CD14-positive monocyte (primary cell): ENCODE data around the gene POLR3E. TPM values are rescaled to one million over a fixed set of nuclear protein-coding genes. Genes with fewer than 3 reads are reported as not detected.
A peak's percentile ranks its signal among the peaks of the same experiment; 100 is the strongest.

Experiments
- DNase-seq, 3 donors: peaks; one replicate each; pipeline ENCODE4 v3.0.0-alpha.2; 2011 to 2022
- H2AFZ ChIP-seq: 2 replicates; pipeline ENCODE4 v1.6.0; 2012; ENCODE audit warnings: mild to moderate bottlenecking, low read depth, low read length, inconsistent platforms; ENCODE audit not compliant: insufficient read depth, poor library complexity, severe bottlenecking
- H3K27ac ChIP-seq, 2 donors: 1 replicate in 1 of 2; 2 replicates in 1 of 2; pipeline ENCODE4 v1.5.1; 2012 to 2013; ENCODE audit warnings: low read length in 2 of 2, control low read depth in 1 of 2, inconsistent platforms in 1 of 2, low read depth in 1 of 2, mild to moderate bottlenecking in 1 of 2
- H3K27me3 ChIP-seq, 2 donors: one replicate each; pipeline versions ENCODE4 v1.6.0 to v1.6.1; 2011 to 2013; ENCODE audit warnings: low read length in 2 of 2; ENCODE audit not compliant: control insufficient read depth in 2 of 2, insufficient read depth in 2 of 2
- H3K36me3 ChIP-seq, 2 donors: replicated peaks in 1 of 2; 1 replicate in 1 of 2; 2 replicates in 1 of 2; pipeline versions ENCODE4 v1.5.1 to v1.6.1; 2012 to 2013; ENCODE audit warnings: low read length in 2 of 2, control low read depth in 1 of 2, inconsistent platforms in 1 of 2, mild to moderate bottlenecking in 1 of 2; ENCODE audit not compliant: insufficient read depth in 2 of 2, control insufficient read depth in 1 of 2
- H3K4me1 ChIP-seq, 2 donors: 1 replicate in 1 of 2; 2 replicates in 1 of 2; pipeline versions ENCODE4 v1.5.1 to v1.6.1; 2012 to 2013; ENCODE audit warnings: low read length in 2 of 2, control low read depth in 1 of 2, inconsistent platforms in 1 of 2, mild to moderate bottlenecking in 1 of 2, moderate library complexity in 1 of 2; ENCODE audit not compliant: insufficient read depth in 2 of 2, control insufficient read depth in 1 of 2
- H3K4me2 ChIP-seq: replicated peaks from 2 replicates; pipeline ENCODE3; 2012; ENCODE audit warnings: low read length, moderate library complexity, mild to moderate bottlenecking; ENCODE audit not compliant: poor library complexity, severe bottlenecking; ENCODE audit errors: extremely low read depth
- H3K4me3 ChIP-seq, 3 experiments: fragments of 200-600 bp in 1 of 3; sonication (generic) in 1 of 3; replicated peaks in 1 of 3; 1 replicate in 2 of 3; 2 replicates in 1 of 3; pipeline ENCODE4 v1.5.1; 2011 to 2013; ENCODE audit warnings: low read length in 3 of 3, mild to moderate bottlenecking in 3 of 3, control low read depth in 2 of 3, low read depth in 2 of 3, inconsistent platforms in 1 of 3, moderate library complexity in 1 of 3
- H3K79me2 ChIP-seq: 2 replicates; pipeline ENCODE4 v1.6.0; 2012; ENCODE audit warnings: mild to moderate bottlenecking, control low read depth, inconsistent platforms, low read length, moderate library complexity; ENCODE audit not compliant: insufficient read depth
- H3K9ac ChIP-seq: 2 replicates; pipeline ENCODE4 v1.6.0; 2017; ENCODE audit warnings: low read length, mild to moderate bottlenecking; ENCODE audit not compliant: insufficient read depth, poor library complexity, severe bottlenecking
- H3K9me3 ChIP-seq, 2 donors: replicated peaks in 1 of 2; 1 replicate in 1 of 2; 2 replicates in 1 of 2; pipeline versions ENCODE4 v1.5.1 to v1.6.1; 2012 to 2013; ENCODE audit warnings: low read length in 2 of 2, control low read depth in 1 of 2; ENCODE audit not compliant: control insufficient read depth in 1 of 2, insufficient read depth in 1 of 2
- H4K20me1 ChIP-seq: 2 replicates; pipeline ENCODE4 v1.6.0; 2012; ENCODE audit warnings: mild to moderate bottlenecking, low read length, control low read depth, moderate library complexity; ENCODE audit not compliant: insufficient read depth
- H3K27ac Mint-ChIP-seq, 7 donors: one replicate each; pipeline ENCODE4 v1.8.0; 2020; ENCODE audit warnings: mild to moderate bottlenecking in 7 of 7, mixed read lengths in 7 of 7, moderate library complexity in 6 of 7, inconsistent platforms in 2 of 7
- H3K27me3 Mint-ChIP-seq, 3 donors: one replicate each; pipeline ENCODE4 v1.8.0; 2021 to 2022; ENCODE audit warnings: low read depth in 3 of 3, mild to moderate bottlenecking in 3 of 3, mixed read lengths in 3 of 3, moderate library complexity in 3 of 3, inconsistent platforms in 1 of 3
- H3K36me3 Mint-ChIP-seq, 2 donors: one replicate each; pipeline ENCODE4 v1.8.0; 2020; ENCODE audit warnings: mixed read lengths in 2 of 2, inconsistent platforms in 1 of 2, mild to moderate bottlenecking in 1 of 2
- H3K4me1 Mint-ChIP-seq: one replicate; pipeline ENCODE4 v1.8.0; 2020; ENCODE audit warnings: mild to moderate bottlenecking, mixed read lengths
- H3K4me3 Mint-ChIP-seq, 2 donors: one replicate each; pipeline ENCODE4 v1.8.0; 2020; ENCODE audit warnings: mild to moderate bottlenecking in 2 of 2, mixed read lengths in 2 of 2, moderate library complexity in 1 of 2
- H3K9me3 Mint-ChIP-seq, 7 donors: one replicate each; pipeline ENCODE4 v1.8.0; 2020 to 2022; ENCODE audit warnings: mixed read lengths in 7 of 7, mild to moderate bottlenecking in 6 of 7, moderate library complexity in 6 of 7, inconsistent platforms in 2 of 7
- CTCF ChIP-seq: fragments of 200-600 bp; IDR thresholded peaks from one replicate; pipeline ENCODE4 v1.8.0; 2022; ENCODE audit warnings: antibody characterized with exemption, mild to moderate bottlenecking
- WGBS: methylation state at CpG from one replicate; pipeline ENCODE4 v1.1.5; 2013; ENCODE audit warnings: missing lambda C conversion rate; ENCODE audit not compliant: insufficient coverage; 5-methylcytosine and 5-hydroxymethylcytosine counted together
- intact Hi-C, 2 donors: fragments of 100-400 bp; cut with micrococcal nuclease; formaldehyde crosslinking; loops; one replicate each; pipeline versions ENCODE4 v1.15.0 to v1.15.1; 2023
- polyA plus RNA-seq, 3 donors: library from polyadenylated mRNA; depleted of rRNA in 1 of 3; unstranded in 2 of 3; stranded (reverse) in 1 of 3; fragments of 300-500 nt in 2 of 3; fragments of >200 nt in 1 of 3; fragmentation: Illumina TruSeq in 2 of 3; gene quantifications; 1 replicate in 2 of 3; 2 replicates in 1 of 3; pipeline ENCODE4 v1.2.3, GENCODE V29; 2012 to 2021

POLR3E gene
- polyA plus RNA-seq, 3 donors: 4.1 to 34.6 (median 5.7) TPM

GRCh38 chr16:22297871-22298733 is 893 bp downstream of the POLR3E start:
- Histone ChIP-seq H3K79me2 (peaks cover 47% of the 10 kb centered on the region), H3K4me3 (peak overlapping the region; percentile 63 to 94 (median 74)), H4K20me1 (peaks cover 44% of the 10 kb centered on the region), H3K4me1 (peaks cover 20 to 25% of the 10 kb centered on the region in 2 donors), H2AFZ (peak overlapping the region; percentile 84), H3K27me3 (no peaks in the 10 kb centered on the region), H3K27ac (peak overlapping the region; percentile 85 to 89), H3K9me3 (no peaks in the 10 kb centered on the region), H3K36me3 (peaks cover 9 to 15% of the 10 kb centered on the region in 2 donors), H3K4me2 (peak overlapping the region; percentile 80), H3K9ac (peak overlapping the region; percentile 94)
- no peak for TF ChIP-seq CTCF
- H3K9me3 Mint-ChIP-seq: peaks cover 0 to under 1% (median 0%) of the 10 kb centered on the region in 7 donors
- peak overlapping the region; percentile 85 to 92 for H3K4me3 Mint-ChIP-seq
- H3K27me3 Mint-ChIP-seq: peaks cover 0 to 2% (median 1%) of the 10 kb centered on the region in 3 donors
- H3K4me1 Mint-ChIP-seq: peaks cover 28% of the 10 kb centered on the region
- peak overlapping the region; percentile 86 to 96 (median 92) for H3K27ac Mint-ChIP-seq
- WGBS: under 1% methylated on average over 22 of the region's 39 CpGs
- peak; percentile 71 to 82 (median 73) for DNase-seq
- intact Hi-C loops: loop anchor here (1.0 to 10.0 kb wide), 4 partner anchors 107 to 643 kb away; partner anchors contain the start of genes IGSF6 (in 2 of the 2) and PDZD9 (in 2 of the 2)
- peaks cover 17 to 23% of the 10 kb centered on the region in 2 donors for H3K36me3 Mint-ChIP-seq

- Mint-ChIP-seq H3K36me3 (peaks cover 21 to 33% of the 10 kb centered on the region in 2 donors), H3K4me1 (peaks cover 28% of the 10 kb centered on the region), H3K4me3 (no peak overlapping the region), H3K27me3 (peaks cover 0 to 2% (median 0%) of the 10 kb centered on the region in 3 donors), H3K9me3 (peaks cover 0 to 2% (median 0%) of the 10 kb centered on the region in 7 donors), H3K27ac (peak overlapping the region in 3 of 7 donors; percentile 92 to 95 (median 94))
- Histone ChIP-seq H3K27me3 (no peaks in the 10 kb centered on the region), H3K79me2 (peaks cover 49% of the 10 kb centered on the region), H3K4me3 (no peak overlapping the region), H3K9ac (no peak overlapping the region), H3K4me1 (peaks cover 20 to 25% of the 10 kb centered on the region in 2 donors), H3K36me3 (peaks cover 13 to 21% of the 10 kb centered on the region in 2 donors), H3K9me3 (no peaks in the 10 kb centered on the region), H4K20me1 (peaks cover 47% of the 10 kb centered on the region), H2AFZ (no peak overlapping the region), H3K27ac (peak overlapping the region in 1 of 2 donors; percentile 85), H3K4me2 (peak overlapping the region; percentile 80)
- intact Hi-C loops: loop anchor here (5.0 to 10.0 kb wide), 2 partner anchors 297 to 644 kb away; partner anchors contain the start of genes IGSF6 (in 2 of the 2) and PDZD9 (in 2 of the 2)
- TF ChIP-seq CTCF: no peak
- no peak for DNase-seq
- 100% methylated on average over 1 of the region's 1 CpG for WGBS
Observed at GRCh38 chr16:22299036-22299435, 1.8 kb downstream of the POLR3E start.
